CD4-positive, alpha-beta T cell (primary cell): ENCODE measurements around the gene MREG. TPM values are rescaled to one million over a fixed set of nuclear protein-coding genes. Genes with fewer than 3 reads are reported as not detected.
A peak's percentile ranks its signal among the peaks of the same experiment; 100 is the strongest.

Source experiments
- ATAC-seq: fragments of 200-7000 bp; cut with Tn5 transposase; one replicate; pipeline ENCODE4 v1.10.0; 2022; ENCODE audit warnings: mild to moderate bottlenecking; ENCODE audit not compliant: poor library complexity
- CTCF ChIA-PET: fragments of 350-600 bp; sonication (Branson Sonifier 250); formaldehyde crosslinking; loops from one replicate; lab custom pipeline; 2021; ENCODE audit warnings: antibody characterized with exemption, inconsistent platforms; lab: Charles Lee
- POLR2A ChIA-PET: fragments of 350-600 bp; sonication (Branson Sonifier 250); formaldehyde crosslinking; loops from one replicate; lab custom pipeline; 2021; ENCODE audit warnings: antibody characterized with exemption, inconsistent platforms; lab: Charles Lee
- DNase-seq, 14 experiments: peaks; one replicate each; pipeline ENCODE4 v3.0.0-alpha.2; 2013 to 2020; ENCODE audit warnings: mixed read lengths in 2 of 14
- H3K27ac ChIP-seq, 2 donors: one replicate each; pipeline versions ENCODE4 v1.5.1 to v1.7.0; 2013; ENCODE audit warnings: low read length in 2 of 2, low read depth in 1 of 2, mild to moderate bottlenecking in 1 of 2
- H3K27me3 ChIP-seq, 2 experiments: 1 replicate in 1 of 2; 2 replicates in 1 of 2; pipeline versions ENCODE4 v1.6.1 to v1.7.0; 2013; ENCODE audit warnings: low read length in 2 of 2, control low read depth in 1 of 2, mild to moderate bottlenecking in 1 of 2, moderate library complexity in 1 of 2; ENCODE audit not compliant: insufficient read depth in 2 of 2, control insufficient read depth in 1 of 2
- H3K36me3 ChIP-seq: one replicate; pipeline ENCODE4 v1.6.1; 2013; ENCODE audit warnings: low read length, control low read depth; ENCODE audit not compliant: insufficient read depth
- H3K4me1 ChIP-seq: one replicate; pipeline ENCODE4 v1.6.1; 2013; ENCODE audit warnings: low read length, control low read depth; ENCODE audit not compliant: insufficient read depth
- H3K4me3 ChIP-seq: one replicate; pipeline ENCODE4 v1.5.1; 2013; ENCODE audit warnings: mild to moderate bottlenecking, low read length, moderate library complexity
- H3K9me3 ChIP-seq, 2 experiments: 1 replicate in 1 of 2; 2 replicates in 1 of 2; pipeline versions ENCODE4 v1.6.1 to v1.7.0; 2013; ENCODE audit warnings: low read length in 2 of 2, mild to moderate bottlenecking in 2 of 2, control low read depth in 1 of 2, moderate library complexity in 1 of 2; ENCODE audit not compliant: control insufficient read depth in 1 of 2, insufficient read depth in 1 of 2
- H3K27ac Mint-ChIP-seq: one replicate; pipeline ENCODE4 v1.8.0; 2020; ENCODE audit warnings: mixed read lengths
- H3K27me3 Mint-ChIP-seq: one replicate; pipeline ENCODE4 v1.8.0; 2021; ENCODE audit warnings: mixed read lengths
- H3K36me3 Mint-ChIP-seq: one replicate; pipeline ENCODE4 v1.8.0; 2021; ENCODE audit warnings: low read depth, mixed read lengths
- H3K4me1 Mint-ChIP-seq: one replicate; pipeline ENCODE4 v1.8.0; 2021; ENCODE audit warnings: low read depth, mixed read lengths
- H3K4me3 Mint-ChIP-seq: one replicate; pipeline ENCODE4 v1.8.0; 2020; ENCODE audit warnings: mild to moderate bottlenecking, mixed read lengths
- H3K9me3 Mint-ChIP-seq: one replicate; pipeline ENCODE4 v1.8.0; 2020; ENCODE audit warnings: mixed read lengths
- CTCF ChIP-seq: fragments of 200-600 bp; IDR thresholded peaks from one replicate; pipeline ENCODE4 v1.8.0; 2022; ENCODE audit warnings: antibody characterized with exemption, mild to moderate bottlenecking
- intact Hi-C, 2 experiments: fragments of 100-400 bp; cut with DNase I in 1 of 2; cut with micrococcal nuclease in 1 of 2; formaldehyde crosslinking; loops; one replicate each; pipeline versions ENCODE4 v1.15.1 to v1.9.0; 2023 to 2025; cut with DNase I, micrococcal nuclease
- total RNA-seq, 174 experiments: library from RNA in 2 of 174; stranded (reverse) in 2 of 174; gene quantifications; one replicate each; pipeline ENCODE4 v1.2.3 and lab custom pipeline; 2021 to 2026

The MREG gene
- total RNA-seq, 2 experiments from 2014 or later, result 1.8 to 2.8 TPM

- intact Hi-C loops, result no loop called here
- POLR2A ChIA-PET, result no interaction called here
- CTCF ChIA-PET, result no interaction called here
- Mint-ChIP-seq H3K27me3 (no peaks in the 10 kb centered on the region), H3K4me3 (no peak overlapping the region), H3K4me1 (peaks cover 46% of the 10 kb centered on the region), H3K36me3 (peaks cover 10% of the 10 kb centered on the region), H3K27ac (no peak overlapping the region), H3K9me3 (no peaks in the 10 kb centered on the region)
- Histone ChIP-seq H3K36me3 (no peaks in the 10 kb centered on the region), H3K4me1 (peaks cover 29% of the 10 kb centered on the region), H3K27me3 (no peaks in the 10 kb centered on the region), H3K9me3 (no peaks in the 10 kb centered on the region), H3K27ac (no peak overlapping the region), H3K4me3 (no peak overlapping the region)
- no peak for TF ChIP-seq CTCF
- no peak for ATAC-seq
- DNase-seq, result no peak
These were observed 11.9 kb downstream of the MREG start for GRCh38 chr2:216001216-216002100.

GRCh38 chr2:215998636-215999035 lies 14.7 kb downstream of the MREG start:
- Histone ChIP-seq H3K4me1 (peaks cover 18% of the 10 kb centered on the region), H3K4me3 (no peak overlapping the region), H3K36me3 (peaks cover 15% of the 10 kb centered on the region), H3K27ac (no peak overlapping the region), H3K27me3 (no peaks in the 10 kb centered on the region), H3K9me3 (no peaks in the 10 kb centered on the region)
- Mint-ChIP-seq H3K36me3 (peaks cover 36% of the 10 kb centered on the region), H3K27me3 (no peaks in the 10 kb centered on the region), H3K4me3 (no peak overlapping the region), H3K27ac (no peak overlapping the region), H3K9me3 (no peaks in the 10 kb centered on the region), H3K4me1 (peaks cover 22% of the 10 kb centered on the region)
- POLR2A ChIA-PET, result no interaction called here
- CTCF ChIA-PET, result interaction anchor here (1.6 to 1.7 kb wide), 2 partner anchors 13 to 25 kb away, joined by 3 to 5 read pairs; no protein-coding TSS in a partner anchor
- intact Hi-C loops, result no loop called here
- DNase-seq (no peak), ATAC-seq (no peak)
- no peak for TF ChIP-seq CTCF

GRCh38 chr2:215997219-215997618 lies 16.1 kb downstream of the MREG start:
- H3K9me3 Mint-ChIP-seq, result no peaks in the 10 kb centered on the region
- H3K36me3 ChIP-seq, result peaks cover 15% of the 10 kb centered on the region
- no peaks in the 10 kb centered on the region for H3K27me3 ChIP-seq
- ATAC-seq, result no peak
- peak overlapping the region; percentile 12 for H3K27ac Mint-ChIP-seq
- no peak for DNase-seq
- H3K27me3 Mint-ChIP-seq, result no peaks in the 10 kb centered on the region
- H3K4me1 Mint-ChIP-seq, result peaks cover 10% of the 10 kb centered on the region
- TF ChIP-seq CTCF, result no peak
- peaks cover 7% of the 10 kb centered on the region for H3K4me1 ChIP-seq
- peaks cover 50% of the 10 kb centered on the region for H3K36me3 Mint-ChIP-seq
- no peak overlapping the region for H3K4me3 Mint-ChIP-seq
- H3K9me3 ChIP-seq, result no peaks in the 10 kb centered on the region
- H3K27ac ChIP-seq, result no peak overlapping the region
- intact Hi-C loops, result no loop called here
- ChIA-PET POLR2A (no interaction called here), CTCF (interaction anchor here (1.6 to 1.7 kb wide), 2 partner anchors 12 to 26 kb away, joined by 3 to 5 read pairs; no protein-coding TSS in a partner anchor)
- no peak overlapping the region for H3K4me3 ChIP-seq
